Breast epithelium (tissue), 4 donors: ENCODE measurements around the gene AUH. TPM values are rescaled to one million over a fixed set of nuclear protein-coding genes. Genes with fewer than 3 reads are reported as not detected.

Experiments
- DNase-seq, 2 donors: peaks; one replicate each; pipeline ENCODE4 v3.0.0-alpha.2; 2019; ENCODE audit warnings: low spot score in 2 of 2
- H3K27ac ChIP-seq, 2 donors: fragments of 200-600 bp; sonication (generic) in 1 of 2; one replicate each; pipeline ENCODE4 v1.5.1; 2016 to 2019; ENCODE audit warnings: mild to moderate bottlenecking in 1 of 2
- H3K27me3 ChIP-seq, 2 donors: fragments of 200-600 bp; sonication (generic) in 1 of 2; one replicate each; pipeline versions ENCODE4 v1.5.1 to v1.6.0; 2017 to 2019; ENCODE audit warnings: control low read depth in 1 of 2, mild to moderate bottlenecking in 1 of 2
- H3K36me3 ChIP-seq: fragments of 200-600 bp; one replicate; pipeline ENCODE4 v1.5.1; 2019
- H3K4me1 ChIP-seq, 2 donors: fragments of 200-600 bp; sonication (generic); one replicate each; pipeline ENCODE4 v1.5.1; 2016 to 2019; ENCODE audit warnings: control low read depth in 1 of 2
- H3K4me3 ChIP-seq, 3 donors: fragments of 200-600 bp; sonication (generic); 1 replicate in 2 of 3; 2 replicates in 1 of 3; pipeline ENCODE4 v1.5.1; 2016 to 2019; ENCODE audit warnings: mild to moderate bottlenecking in 3 of 3, moderate library complexity in 2 of 3
- H3K9me3 ChIP-seq, 2 donors: fragments of 200-600 bp; sonication (generic) in 1 of 2; one replicate each; pipeline ENCODE4 v1.5.1; 2016 to 2019; ENCODE audit warnings: control low read depth in 1 of 2
- CTCF ChIP-seq, 3 donors: fragments of 450-650 bp; IDR thresholded peaks; one replicate each; pipeline ENCODE4 v1.5.1; 2016 to 2017; ENCODE audit warnings: antibody characterized with exemption in 3 of 3, mild to moderate bottlenecking in 3 of 3, moderate library complexity in 3 of 3
- POLR2A ChIP-seq: fragments of 450-650 bp; IDR thresholded peaks from one replicate; pipeline ENCODE4 v1.6.1; 2016; ENCODE audit warnings: antibody characterized with exemption, mild to moderate bottlenecking, moderate library complexity
- POLR2AphosphoS5 ChIP-seq, 3 donors: sonication (generic); formaldehyde crosslinking; IDR thresholded peaks; one replicate each; pipeline ENCODE4 v1.6.1; 2017; ENCODE audit warnings: antibody characterized with exemption in 3 of 3
- intact Hi-C: fragments of 100-400 bp; cut with DNase I; formaldehyde crosslinking; loops from one replicate; pipeline ENCODE4 v1.15.1; 2023; ENCODE audit warnings: low total_unique reads
- total RNA-seq, 3 donors: library from RNA; depleted of rRNA; stranded (reverse); fragments of >200 nt; gene quantifications; one replicate each; pipeline ENCODE4 v1.1.0, GENCODE V29; 2016

The AUH gene
- total RNA-seq, 3 donors from 2014 or later, result 34.2 to 64.4 (median 50.8) TPM

- Histone ChIP-seq H3K4me3 (no peak overlapping the region), H3K9me3 (no peaks in the 10 kb centered on the region), H3K27me3 (no peaks in the 10 kb centered on the region), H3K4me1 (no peaks in the 10 kb centered on the region), H3K36me3 (no peaks in the 10 kb centered on the region), H3K27ac (no peak overlapping the region)
- DNase-seq, result no peak
- TF ChIP-seq POLR2AphosphoS5 (IDR thresholded peaks at IDR 0.05) (no peak), POLR2A (no peak), CTCF (IDR thresholded peaks at IDR 0.05) (no peak)
- intact Hi-C loops, result no loop called here
Measured at GRCh38 chr9:91256235-91256634, 105.5 kb downstream of the AUH start.

DNA sequence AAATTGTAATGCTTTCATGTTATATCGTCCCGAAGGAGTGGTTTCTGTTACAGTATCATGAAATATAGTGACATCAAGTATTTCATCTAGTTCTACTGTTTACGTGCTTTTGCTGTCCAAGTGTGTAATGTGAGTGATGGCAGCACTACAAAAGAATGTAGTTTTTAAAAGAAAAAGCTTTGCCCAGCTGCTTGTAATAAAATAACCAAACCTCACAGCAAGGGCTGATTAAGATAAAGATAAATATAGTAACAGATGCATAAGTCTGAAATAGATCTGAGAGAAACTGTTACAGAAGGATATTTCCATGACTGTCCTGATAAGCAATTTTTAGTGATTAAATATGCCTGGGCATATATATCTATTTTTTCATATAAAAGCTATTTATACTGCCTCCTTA lies 106.4 kb downstream of the AUH start:
- Histone ChIP-seq H3K4me3 (no peak overlapping the region), H3K27ac (no peak overlapping the region), H3K9me3 (no peaks in the 10 kb centered on the region), H3K36me3 (no peaks in the 10 kb centered on the region), H3K4me1 (no peaks in the 10 kb centered on the region), H3K27me3 (no peaks in the 10 kb centered on the region)
- intact Hi-C loops, result no loop called here
- TF ChIP-seq POLR2A (no peak), POLR2AphosphoS5 (IDR thresholded peaks at IDR 0.05) (no peak), CTCF (IDR thresholded peaks at IDR 0.05) (no peak)
- no peak for DNase-seq

GRCh38 chr9:91253488-91253887 lies 108.2 kb downstream of the AUH start:
- no peaks in the 10 kb centered on the region for H3K9me3 ChIP-seq
- H3K27ac ChIP-seq, result no peak overlapping the region
- TF ChIP-seq POLR2AphosphoS5 (IDR thresholded peaks at IDR 0.05), result no peak
- no peak for TF ChIP-seq POLR2A
- TF ChIP-seq CTCF (IDR thresholded peaks at IDR 0.05), result no peak
- no peak for DNase-seq
- no peaks in the 10 kb centered on the region for H3K27me3 ChIP-seq
- intact Hi-C loops, result no loop called here
- no peak overlapping the region for H3K4me3 ChIP-seq
- H3K4me1 ChIP-seq, result no peaks in the 10 kb centered on the region
- H3K36me3 ChIP-seq, result no peaks in the 10 kb centered on the region

GRCh38 chr9:91248707-91249106 lies 113.0 kb downstream of the AUH start:
- Histone ChIP-seq H3K4me1 (no peaks in the 10 kb centered on the region), H3K27me3 (no peaks in the 10 kb centered on the region), H3K36me3 (no peaks in the 10 kb centered on the region), H3K27ac (no peak overlapping the region), H3K4me3 (no peak overlapping the region), H3K9me3 (no peaks in the 10 kb centered on the region)
- intact Hi-C loops, result no loop called here
- TF ChIP-seq CTCF (IDR thresholded peaks at IDR 0.05) (no peak), POLR2A (no peak), POLR2AphosphoS5 (IDR thresholded peaks at IDR 0.05) (no peak)
- DNase-seq, result no peak

- H3K27me3 ChIP-seq, result no peaks in the 10 kb centered on the region
- H3K36me3 ChIP-seq, result no peaks in the 10 kb centered on the region
- no peak for DNase-seq
- intact Hi-C loops, result no loop called here
- no peak overlapping the region for H3K4me3 ChIP-seq
- no peak for TF ChIP-seq POLR2AphosphoS5 (IDR thresholded peaks at IDR 0.05)
- no peak for TF ChIP-seq CTCF (IDR thresholded peaks at IDR 0.05)
- TF ChIP-seq POLR2A, result no peak
- H3K9me3 ChIP-seq, result no peaks in the 10 kb centered on the region
- H3K27ac ChIP-seq, result no peak overlapping the region
- no peaks in the 10 kb centered on the region for H3K4me1 ChIP-seq
Measured at GRCh38 chr9:91247278-91247677, 114.4 kb downstream of the AUH start.
